IPS-NIHi11 (cell line): ENCODE data around the gene IPCEF1.
"Not testable (repeated sequence)": the region's sequence is repeated elsewhere in the genome, so short reads cannot be mapped to it uniquely, and the experiment has no call there.

ENCODE experiments used
- DNase-seq: peaks from one replicate; pipeline ENCODE4 v3.0.0; 2012; ENCODE audit warnings: mixed read lengths, low spot score

The IPCEF1 gene

GRCh38 chr6:154371281-154371680, 14.7 kb upstream of the IPCEF1 start:
- no peak for DNase-seq

GRCh38 chr6:154370545-154370944, 13.9 kb upstream of the IPCEF1 start:
- peak; percentile 29 for DNase-seq

- DNase-seq: no peak
Observed at GRCh38 chr6:154367839-154368695, 11.5 kb upstream of the IPCEF1 start.

- no peak for DNase-seq
Observed at GRCh38 chr6:154367336-154367735, 10.7 kb upstream of the IPCEF1 start.

GRCh38 chr6:154363821-154364220, 7.2 kb upstream of the IPCEF1 start:
- no peak for DNase-seq

- DNase-seq: no peak
Observed at GRCh38 chr6:154361476-154361875, 4.9 kb upstream of the IPCEF1 start.

GRCh38 chr6:154360476-154360875, 3.9 kb upstream of the IPCEF1 start:
- DNase-seq: no peak

GRCh38 chr6:154359679-154360078, 3.1 kb upstream of the IPCEF1 start:
- no peak for DNase-seq

- DNase-seq: no peak
Observed at GRCh38 chr6:154359161-154359574, 2.6 kb upstream of the IPCEF1 start.

GRCh38 chr6:154358019-154358545, 1.5 kb upstream of the IPCEF1 start:
- no peak for DNase-seq

GRCh38 chr6:154356113-154356512, 490 bp downstream of the IPCEF1 start:
- no peak for DNase-seq

GRCh38 chr6:154354265-154354777, 2.3 kb downstream of the IPCEF1 start:
- no peak for DNase-seq

- DNase-seq: no peak
Observed at GRCh38 chr6:154353626-154354025, 3.0 kb downstream of the IPCEF1 start.

GRCh38 chr6:154352898-154353585, 3.6 kb downstream of the IPCEF1 start:
- DNase-seq: no peak

- no peak for DNase-seq
Observed at GRCh38 chr6:154350293-154350692, 6.3 kb downstream of the IPCEF1 start.

- DNase-seq: no peak
Observed at GRCh38 chr6:154347981-154348380, 8.6 kb downstream of the IPCEF1 start.

GRCh38 chr6:154345811-154346210, 10.8 kb downstream of the IPCEF1 start:
- DNase-seq: no peak

- DNase-seq: peak; percentile 69
Observed at GRCh38 chr6:154343473-154344308, 12.9 kb downstream of the IPCEF1 start.

GRCh38 chr6:154341871-154342270, 14.7 kb downstream of the IPCEF1 start:
- DNase-seq: no peak

GRCh38 chr6:154341336-154341735, 15.3 kb downstream of the IPCEF1 start:
- DNase-seq: no peak

- no peak for DNase-seq
Observed at GRCh38 chr6:154337406-154338005, 19.1 kb downstream of the IPCEF1 start.

- not testable (repeated sequence) for DNase-seq
Observed at GRCh38 chr6:154334147-154334546, 22.5 kb downstream of the IPCEF1 start.
